Transverse colon (tissue), 4 donors: ENCODE results near the gene COQ8B. TPM values are rescaled to one million over a fixed set of nuclear protein-coding genes. Genes with fewer than 3 reads are reported as not detected.
A peak's percentile ranks its signal among the peaks of the same experiment; 100 is the strongest.

Experiments used
- DNase-seq: peaks from one replicate; pipeline ENCODE4 v3.0.0-alpha.2; 2019
- H3K27ac ChIP-seq, 4 donors: fragments of 200-600 bp; sonication (generic); 2 replicates each; pipeline ENCODE4 v1.5.1; 2016 to 2018; ENCODE audit warnings: inconsistent platforms in 4 of 4
- H3K27me3 ChIP-seq: fragments of 200-600 bp; sonication (generic); 2 replicates; pipeline ENCODE4 v1.5.1; 2017; ENCODE audit warnings: inconsistent platforms
- H3K36me3 ChIP-seq, 4 donors: fragments of 200-600 bp; sonication (generic); 2 replicates each; pipeline ENCODE4 v1.5.1; 2017 to 2019; ENCODE audit warnings: inconsistent platforms in 4 of 4
- H3K4me1 ChIP-seq, 4 donors: fragments of 200-600 bp; sonication (generic); 2 replicates each; pipeline ENCODE4 v1.5.1; 2017 to 2020; ENCODE audit warnings: inconsistent platforms in 4 of 4
- H3K4me3 ChIP-seq, 4 donors: fragments of 200-600 bp; sonication (generic); 1 replicate in 1 of 4; 2 replicates in 3 of 4; pipeline versions ENCODE4 v1.5.1 to v1.6.1; 2017 to 2019; ENCODE audit warnings: inconsistent platforms in 4 of 4
- H3K9me3 ChIP-seq, 2 donors: fragments of 200-600 bp; sonication (generic); 2 replicates each; pipeline ENCODE4 v1.5.1; 2017 to 2019; ENCODE audit warnings: inconsistent platforms in 2 of 2
- CTCF ChIP-seq, 5 experiments: fragments of 200-600 bp in 3 of 5; fragments of 450-650 bp in 2 of 5; sonication (generic) in 3 of 5; IDR thresholded peaks; 1 replicate in 2 of 5; 2 replicates in 3 of 5; pipeline ENCODE4 v1.5.1; 2016 to 2017; ENCODE audit warnings: antibody characterized with exemption in 5 of 5, inconsistent platforms in 3 of 5, mild to moderate bottlenecking in 2 of 5, moderate library complexity in 1 of 5
- EP300 ChIP-seq: sonication (generic); formaldehyde crosslinking; IDR thresholded peaks from one replicate; pipeline ENCODE4 v1.6.1; 2017; ENCODE audit warnings: antibody characterized with exemption, low read depth
- POLR2A ChIP-seq: fragments of 450-650 bp; IDR thresholded peaks from one replicate; pipeline ENCODE4 v1.6.1; 2016; ENCODE audit warnings: antibody characterized with exemption, mild to moderate bottlenecking, moderate library complexity
- POLR2AphosphoS5 ChIP-seq, 3 donors: sonication (generic); formaldehyde crosslinking; IDR thresholded peaks; one replicate each; pipeline ENCODE4 v1.6.1; 2016; ENCODE audit warnings: antibody characterized with exemption in 3 of 3
- WGBS, 2 donors: methylation state at CpG; one replicate each; pipeline ENCODE4 v1.1.5; 2018; ENCODE audit warnings: low coverage in 1 of 2; 5-methylcytosine and 5-hydroxymethylcytosine counted together
- in situ Hi-C, 4 donors: fragments of 200-750 bp; cut with MboI; loops; one replicate each; pipeline versions ENCODE4 v1.15.0 to v1.15.1; 2017; ENCODE audit warnings: low sequenced_read_pairs in 3 of 4, low pct_ligation_motif_present in 1 of 4, low pct_unique_long_range_greater_than_20kb in 1 of 4
- intact Hi-C: fragments of 100-400 bp; cut with DNase I; formaldehyde crosslinking; loops from one replicate; pipeline ENCODE4 v1.15.1; 2023; ENCODE audit warnings: low total_unique reads
- total RNA-seq, 4 donors: library from RNA; depleted of rRNA; stranded (reverse); fragments of >200 nt; gene quantifications; one replicate each; pipeline ENCODE4 v1.1.0, GENCODE V29; 2016

COQ8B gene
- total RNA-seq, 4 donors from 2014 or later, result 15.3 to 41.2 (median 36.5) TPM

- TF ChIP-seq EP300 (no peak), CTCF (IDR thresholded peaks at IDR 0.05) (no peak), POLR2AphosphoS5 (IDR thresholded peaks at IDR 0.05) (no peak), POLR2A (no peak)
- H3K36me3 ChIP-seq, result peaks cover 0 to 3% (median under 1%) of the 10 kb centered on the region in 4 donors
- no peaks in the 10 kb centered on the region for H3K9me3 ChIP-seq
- intact Hi-C loops (no loop called here), in situ Hi-C loops (loop anchor here in 1 of 4 donors (5.0 kb wide), 1 partner anchor 35 kb away; the partner anchor contains the start of genes COQ8B and ITPKC)
- DNase-seq, result no peak
- WGBS, 2 donors, result 42 to 50% methylated on average over 2 to 12 of the region's 12 CpGs
- H3K4me3 ChIP-seq, result peak overlapping the region; percentile 43 to 67 (median 60)
- H3K4me1 ChIP-seq, result peaks cover 26 to 60% (median 52%) of the 10 kb centered on the region in 4 donors
- H3K27ac ChIP-seq, result peak overlapping the region; percentile 91 to 99 (median 94)
- no peaks in the 10 kb centered on the region for H3K27me3 ChIP-seq
Observed at GRCh38 chr19:40752257-40752781, 35.6 kb upstream of the COQ8B start.

- Histone ChIP-seq H3K9me3 (no peaks in the 10 kb centered on the region), H3K36me3 (no peaks in the 10 kb centered on the region), H3K4me3 (peak within 1 kb of the TSS; percentile 52 to 67 (median 64)), H3K27ac (peak within 1 kb of the TSS; percentile 91 to 99 (median 96)), H3K27me3 (no peaks in the 10 kb centered on the region), H3K4me1 (peaks cover 26 to 52% (median 49%) of the 10 kb centered on the region in 4 donors)
- TF ChIP-seq POLR2A (peak; percentile 93), EP300 (no peak), POLR2AphosphoS5 (IDR thresholded peaks at IDR 0.05) (peak; percentile 95 to 98 (median 98)), CTCF (IDR thresholded peaks at IDR 0.05) (no peak)
- intact Hi-C loops, result no loop called here
- in situ Hi-C loops, result loop anchor here in 1 of 4 donors (5.0 kb wide), 1 partner anchor 34 kb away; the partner anchor contains the start of genes COQ8B and ITPKC
- 0% methylated on average over 4 to 46 of the region's 46 CpGs for WGBS, 2 donors
- peak; percentile 98 for DNase-seq
Observed at GRCh38 chr19:40750874-40751537, 34.3 kb upstream of the COQ8B start, which contains the start of gene SNRPA. SNRPA (plus strand) TSS chr19:40751203; CDS start chr19:40751409, 206 bp downstream.

GRCh38 chr19:40750058-40750873 is 33.6 kb upstream of the COQ8B start, which contains the start of gene ACTMAP:
ACTMAP (minus strand) TSS chr19:40750477; CDS start chr19:40749803, 674 bp downstream.
- Histone ChIP-seq H3K4me3 (peak within 1 kb of the TSS; percentile 52 to 67 (median 64)), H3K4me1 (peaks cover 24 to 45% (median 41%) of the 10 kb centered on the region in 4 donors), H3K27me3 (no peaks in the 10 kb centered on the region), H3K9me3 (no peaks in the 10 kb centered on the region), H3K27ac (peak within 1 kb of the TSS; percentile 91 to 99 (median 96)), H3K36me3 (no peaks in the 10 kb centered on the region)
- in situ Hi-C loops (loop anchor here in 1 of 4 donors (5.0 kb wide), 1 partner anchor 33 kb away; the partner anchor contains the start of genes COQ8B and ITPKC), intact Hi-C loops (no loop called here)
- TF ChIP-seq CTCF (IDR thresholded peaks at IDR 0.05) (peak in 1 of 5 experiments; percentile 19), EP300 (no peak), POLR2AphosphoS5 (IDR thresholded peaks at IDR 0.05) (peak; percentile 75 to 88 (median 87)), POLR2A (peak; percentile 67)
- 1 to 3% methylated on average over 5 to 43 of the region's 43 CpGs for WGBS, 2 donors
- DNase-seq, result peak; percentile 100
